GM19395 (cell line): ENCODE results near the gene RERE.
A peak's percentile ranks its signal among the peaks of the same experiment; 100 is the strongest.
"Not testable (repeated sequence)": the region's sequence is repeated elsewhere in the genome, so short reads cannot be mapped to it uniquely, and the experiment has no call there.

Experiments used
- ATAC-seq: cut with Tn5 transposase; IDR thresholded peaks from one replicate; pipeline ENCODE4 v1.9.1; 2021; ENCODE audit warnings: mild to moderate bottlenecking, moderate library complexity; ENCODE audit not compliant: unreplicated experiment

RERE gene

DNA sequence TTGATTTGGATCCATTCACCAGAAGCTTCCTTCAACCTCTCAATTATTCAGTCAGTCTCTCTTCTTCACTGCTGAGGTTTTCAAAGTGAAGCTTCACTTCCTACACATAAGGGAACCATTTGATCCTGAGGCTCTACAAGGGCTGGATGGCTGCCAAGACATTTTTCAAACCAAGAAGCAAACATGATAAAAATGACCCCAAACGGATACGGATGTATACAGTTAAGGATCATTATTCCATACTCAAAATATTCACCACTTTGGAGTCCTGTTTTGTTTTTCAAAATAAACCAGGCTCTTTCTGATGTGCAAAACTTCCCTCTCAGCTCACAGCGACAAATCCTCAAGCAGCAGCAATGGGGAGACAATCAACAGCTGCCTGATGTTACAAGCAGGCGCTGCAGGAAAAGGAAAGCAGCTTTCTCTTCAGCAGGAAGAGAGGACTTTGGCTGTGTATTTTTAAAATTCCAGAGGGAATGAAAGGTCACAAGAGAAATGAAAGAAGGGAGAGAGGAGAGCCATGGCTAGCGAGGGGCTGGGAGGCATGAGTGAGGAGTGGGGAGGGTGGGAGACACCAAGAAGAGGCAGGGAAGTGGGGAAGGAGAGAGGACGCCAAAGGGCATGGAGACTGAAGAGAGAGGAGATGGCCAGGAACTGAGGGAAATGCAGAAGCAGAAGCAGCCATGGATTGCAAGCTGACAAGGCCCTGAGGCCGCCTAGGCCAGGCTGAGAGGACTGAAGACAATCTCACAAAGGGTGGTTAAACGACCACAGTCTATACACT is 354.1 kb downstream of the RERE start:
- no peak for ATAC-seq

DNA sequence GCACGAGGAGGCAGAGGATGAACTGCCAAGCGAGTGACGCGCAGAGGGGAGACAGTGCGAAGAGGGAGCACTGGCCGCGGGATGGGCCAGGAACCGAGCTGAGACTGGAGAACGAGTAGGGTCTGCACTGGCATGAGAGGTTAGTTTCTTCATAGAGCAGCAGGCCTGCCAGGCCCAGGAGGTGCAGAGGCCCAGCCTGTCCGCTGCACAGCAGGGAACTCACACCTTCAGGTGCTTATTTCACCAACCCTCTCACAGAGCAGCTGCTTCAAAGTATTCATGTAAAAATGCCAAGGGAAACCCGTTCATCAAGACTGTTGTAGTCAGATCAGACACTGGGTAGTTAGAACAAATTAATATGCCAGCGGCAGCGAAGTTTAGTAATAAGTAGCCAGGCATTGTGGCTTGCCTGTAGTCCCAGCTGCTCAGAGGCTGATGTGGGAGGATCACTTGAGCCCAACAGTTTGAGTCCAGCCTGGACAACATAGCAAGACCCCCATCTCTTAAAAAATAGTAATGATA is 355.0 kb downstream of the RERE start:
- ATAC-seq, result no peak

DNA sequence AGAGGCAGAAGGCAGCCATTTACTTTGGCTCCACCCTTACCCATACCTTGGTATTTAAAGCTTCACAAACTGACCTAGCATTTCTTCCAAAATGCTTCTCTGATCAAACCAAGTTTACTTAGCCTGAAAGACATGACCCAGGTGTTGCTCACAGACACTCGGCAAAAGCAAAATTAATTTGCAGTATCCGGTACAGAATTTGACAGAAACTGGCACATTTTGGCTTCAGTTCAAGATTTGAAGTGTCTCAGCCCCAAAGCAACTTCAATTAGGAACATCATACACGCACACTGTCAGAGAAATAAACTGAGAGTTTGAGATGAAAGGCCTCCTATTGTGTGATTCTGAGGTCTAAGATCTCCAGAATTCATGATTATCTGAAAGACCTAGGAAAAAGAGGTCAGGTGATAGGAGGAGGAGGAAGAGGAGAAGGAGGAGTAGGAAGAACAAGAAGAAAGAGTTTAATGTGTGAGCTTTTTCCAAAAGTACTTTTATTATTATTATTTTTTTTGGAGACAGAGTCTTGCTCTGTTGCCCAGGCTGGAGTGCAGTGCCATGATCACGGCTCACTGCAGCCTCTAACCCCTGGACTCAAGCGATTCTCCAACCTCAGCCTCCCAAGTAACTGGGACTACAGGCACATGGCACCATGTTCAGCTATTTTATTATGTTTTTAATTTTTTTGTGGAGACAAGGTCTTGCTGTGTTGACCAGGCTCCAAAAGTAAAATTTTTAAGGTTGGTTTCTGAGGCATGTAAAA is 355.9 kb downstream of the RERE start:
- no peak for ATAC-seq

DNA sequence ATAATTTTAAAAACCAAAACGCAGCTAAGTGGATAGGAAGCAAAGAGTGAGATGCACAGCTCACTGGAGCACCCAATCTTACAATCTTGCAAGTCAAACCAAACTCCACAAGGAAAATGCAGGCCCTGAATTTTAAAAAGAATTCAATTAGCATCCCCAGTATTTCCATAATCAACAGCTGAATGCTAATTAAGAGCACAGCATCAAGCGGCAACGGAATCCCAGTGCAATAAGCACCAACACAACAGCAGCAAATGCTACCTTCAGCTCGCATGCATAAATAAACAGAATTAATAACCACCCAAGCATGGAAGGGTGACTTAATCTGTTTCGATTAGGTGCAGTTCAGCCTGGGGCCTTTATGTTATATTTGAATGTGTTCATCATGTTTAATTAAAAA is 356.7 kb downstream of the RERE start:
- ATAC-seq, result no peak

DNA sequence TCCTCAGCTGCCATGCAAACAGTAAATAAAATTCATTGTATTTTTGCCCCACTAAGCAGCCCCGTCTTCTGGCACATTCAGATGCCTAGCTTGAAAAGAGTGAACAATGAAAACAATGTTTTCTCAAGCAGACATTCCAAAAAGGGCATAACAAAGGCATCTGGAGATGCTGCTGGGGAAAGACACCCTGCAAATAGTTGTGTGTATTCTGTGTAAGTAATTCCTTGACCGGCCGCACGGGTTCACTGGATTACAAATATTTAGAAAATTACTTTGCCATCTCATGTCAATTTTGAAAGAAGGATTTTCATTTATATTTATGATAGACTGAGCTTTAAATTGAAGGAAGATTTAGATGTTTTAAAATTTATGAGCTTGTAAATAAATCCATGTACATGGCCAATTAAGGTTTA is 357.3 kb downstream of the RERE start:
- no peak for ATAC-seq

DNA sequence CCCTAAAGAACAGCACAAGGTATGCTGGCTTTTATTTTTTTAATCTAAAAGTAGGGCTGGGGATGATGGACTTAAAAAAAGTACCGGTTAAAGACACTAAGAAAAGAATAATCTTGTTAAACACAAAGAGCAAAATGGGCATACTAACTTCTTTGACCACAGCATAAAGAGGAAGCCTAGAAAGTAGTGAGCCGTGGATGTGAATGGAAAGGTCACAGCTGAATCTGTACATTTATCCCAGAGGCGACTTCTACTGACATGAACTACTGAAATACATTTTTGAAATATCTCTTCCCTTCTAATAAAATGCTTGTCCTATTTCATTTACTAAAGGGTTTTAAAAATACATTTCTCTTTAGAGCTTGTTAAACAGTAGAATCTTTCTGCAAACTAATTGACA is 358.8 kb downstream of the RERE start:
- no peak for ATAC-seq

DNA sequence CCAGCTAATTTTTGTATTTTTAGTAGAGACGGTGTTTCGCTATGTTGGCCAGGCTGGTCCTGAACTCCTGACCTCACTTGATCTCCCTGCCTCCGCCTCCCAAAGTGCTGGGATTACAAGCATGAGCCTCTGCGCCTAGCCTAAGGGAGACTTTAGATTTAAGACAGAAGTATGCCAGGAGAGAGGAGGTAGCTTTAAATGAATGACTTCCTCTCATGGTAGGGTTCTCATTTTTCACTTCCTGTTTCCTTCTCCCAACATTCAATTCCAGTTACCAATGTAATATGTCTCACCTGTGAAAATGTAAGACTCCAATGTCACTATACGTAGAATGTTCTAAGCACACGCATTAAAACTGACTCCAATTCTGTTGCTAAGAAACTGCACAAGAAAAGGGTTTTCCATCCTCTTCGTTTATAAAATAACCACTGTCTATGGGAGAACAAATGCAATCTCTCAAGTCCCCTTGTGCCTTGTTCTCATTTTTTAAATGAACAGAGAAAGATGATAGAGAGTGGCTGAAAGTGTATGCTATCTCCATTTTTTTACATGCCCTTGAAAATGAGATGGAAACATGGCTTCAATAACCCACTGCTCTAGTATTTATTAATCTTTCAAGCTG is 359.6 kb downstream of the RERE start:
- no peak for ATAC-seq

DNA sequence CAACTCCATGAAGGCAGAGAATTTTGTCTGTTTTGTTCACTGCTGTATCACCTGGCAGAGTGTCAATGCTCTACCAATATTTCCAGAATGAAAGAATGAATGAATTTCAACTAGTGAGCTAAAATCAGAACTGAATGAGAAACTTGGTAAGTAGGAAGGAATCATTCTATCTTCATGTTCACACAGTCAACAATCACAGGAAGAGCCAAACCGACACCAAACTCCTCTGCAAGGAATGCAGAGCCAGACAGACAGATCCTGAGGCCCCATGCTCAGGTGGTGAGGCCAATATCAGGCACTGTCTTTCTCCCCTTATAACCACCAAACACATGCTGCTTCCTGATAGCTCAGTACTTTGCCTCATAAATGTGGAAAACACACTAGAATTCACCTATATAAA is 360.4 kb downstream of the RERE start:
- no peak for ATAC-seq

DNA sequence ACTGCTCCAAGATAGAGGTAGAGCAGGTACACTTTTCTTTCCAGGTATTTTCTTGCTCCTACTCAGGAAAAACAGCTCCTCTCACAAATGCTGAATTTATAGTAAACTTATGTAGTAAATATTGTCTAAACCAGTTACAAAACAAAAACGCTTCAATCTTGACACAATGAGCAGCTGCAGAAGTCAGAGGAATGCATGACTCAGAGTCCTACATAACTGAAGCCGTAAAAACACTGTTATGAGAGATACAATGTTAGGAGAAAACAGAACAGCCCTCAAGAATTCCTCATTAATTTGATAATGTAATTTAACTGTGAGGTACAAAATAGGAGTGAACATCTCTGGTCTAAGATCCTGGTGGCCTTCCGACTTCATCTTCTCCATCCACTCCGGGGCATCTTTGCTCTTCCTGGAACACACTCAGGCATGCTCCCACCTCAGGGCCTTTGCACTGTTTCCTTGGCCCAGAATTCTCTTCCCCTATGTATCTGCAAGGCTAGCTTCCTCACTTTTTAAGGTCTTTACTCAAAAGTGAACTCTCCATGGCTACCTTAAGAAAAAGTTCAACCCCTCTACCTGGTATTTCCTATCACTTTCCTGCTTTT is 361.0 kb downstream of the RERE start:
- ATAC-seq, result no peak

DNA sequence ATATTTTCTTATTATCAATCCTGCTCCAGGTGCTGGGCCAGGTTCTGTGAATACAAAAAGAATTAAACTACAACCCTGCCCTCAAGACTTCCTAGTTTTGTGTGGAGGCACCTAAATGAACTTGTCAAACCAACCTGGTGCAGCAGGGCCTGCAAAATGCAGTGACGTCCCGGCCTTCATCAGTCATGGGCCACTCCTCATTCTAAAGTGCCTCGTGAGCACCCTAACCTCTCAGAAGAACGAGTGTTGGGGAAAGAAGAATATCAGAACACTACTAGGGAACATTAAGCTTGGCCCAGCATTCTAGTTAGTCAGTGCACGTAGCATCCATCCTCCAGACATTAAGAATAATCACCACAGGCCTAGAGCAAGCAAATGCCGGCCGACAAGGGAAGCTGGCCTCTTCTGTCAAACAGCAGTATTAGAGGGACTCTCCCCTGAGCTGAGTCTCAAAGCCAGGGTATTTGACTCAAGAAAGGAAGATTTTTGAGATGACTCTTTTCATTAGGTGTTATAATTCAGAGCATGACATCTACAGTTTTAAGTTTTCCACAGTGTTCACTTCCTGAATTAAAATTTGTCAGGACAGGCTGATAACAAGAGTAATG is 361.6 kb downstream of the RERE start:
- no peak for ATAC-seq

DNA sequence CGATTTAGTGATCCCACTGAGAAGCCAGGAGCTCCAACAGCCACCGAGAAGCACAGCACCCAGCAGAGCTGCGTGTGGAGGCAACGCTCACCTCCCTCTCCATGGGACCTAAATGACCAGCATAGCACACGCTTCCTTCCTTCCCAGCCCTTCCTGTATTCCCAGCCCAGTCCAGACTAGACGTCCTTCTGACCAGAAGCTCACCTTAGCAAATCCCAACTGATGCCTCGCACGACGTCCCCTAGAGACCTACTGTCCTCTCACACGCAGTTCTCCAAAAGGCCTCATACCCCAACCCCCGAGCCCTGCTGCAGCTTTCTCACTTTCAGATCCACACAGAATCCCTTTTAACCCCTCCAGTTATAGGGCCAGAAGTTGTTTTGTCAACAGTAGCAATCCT is 367.1 kb downstream of the RERE start:
- ATAC-seq, result no peak

DNA sequence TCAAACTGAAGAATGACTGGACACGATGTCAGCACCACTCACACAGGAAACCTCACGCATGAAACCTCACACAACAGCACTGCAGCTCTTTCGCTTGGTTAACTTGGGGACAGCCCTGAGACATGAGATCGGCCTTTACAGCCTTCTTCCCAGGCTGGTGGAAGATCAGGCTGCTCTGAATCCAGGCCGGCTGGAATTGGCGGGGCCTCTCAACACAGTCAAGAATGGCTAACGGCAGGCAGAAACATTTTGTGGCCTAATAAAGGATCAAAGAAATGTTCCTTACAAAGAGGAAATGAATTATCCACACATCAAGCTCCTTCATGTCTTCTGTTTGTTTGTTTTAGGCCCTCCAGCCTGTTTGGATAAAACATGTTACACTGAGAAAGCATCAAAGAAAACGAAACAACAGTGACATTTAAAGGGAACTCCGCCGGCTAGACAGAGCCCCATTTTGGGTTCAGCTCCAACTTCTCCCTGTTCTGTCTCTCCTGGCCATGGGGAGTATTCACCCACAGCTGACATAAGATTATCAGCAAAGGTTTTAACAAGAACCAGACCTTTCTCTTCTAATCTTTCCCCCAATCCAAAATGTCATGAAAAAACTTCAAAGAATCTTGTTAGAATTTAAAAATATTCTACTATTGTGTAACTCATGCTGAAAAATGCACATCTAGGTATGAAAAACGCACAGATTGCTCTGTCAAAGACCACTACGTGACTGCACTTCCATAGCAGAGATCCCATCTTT is 368.4 kb downstream of the RERE start:
- ATAC-seq, result no peak

DNA sequence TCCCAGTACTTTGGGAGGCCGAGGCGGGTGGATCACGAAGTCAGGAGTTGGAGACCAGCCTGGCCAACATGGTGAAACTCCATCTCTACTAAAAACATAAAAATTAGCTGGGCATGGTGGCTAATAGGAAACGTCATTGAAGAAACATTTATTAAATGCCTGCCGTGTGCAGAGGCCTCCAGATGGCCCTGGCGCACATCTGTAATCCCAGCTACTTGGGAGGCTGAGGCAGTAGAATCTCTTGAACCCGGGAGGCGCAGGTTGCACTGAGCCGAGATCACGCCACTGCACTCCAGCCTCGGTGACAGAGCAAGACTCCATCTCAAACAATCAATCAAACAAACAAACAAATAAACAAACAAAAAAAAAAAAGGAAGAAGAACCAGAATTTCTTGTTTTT is 368.9 kb downstream of the RERE start:
- ATAC-seq, result not testable (repeated sequence)

DNA sequence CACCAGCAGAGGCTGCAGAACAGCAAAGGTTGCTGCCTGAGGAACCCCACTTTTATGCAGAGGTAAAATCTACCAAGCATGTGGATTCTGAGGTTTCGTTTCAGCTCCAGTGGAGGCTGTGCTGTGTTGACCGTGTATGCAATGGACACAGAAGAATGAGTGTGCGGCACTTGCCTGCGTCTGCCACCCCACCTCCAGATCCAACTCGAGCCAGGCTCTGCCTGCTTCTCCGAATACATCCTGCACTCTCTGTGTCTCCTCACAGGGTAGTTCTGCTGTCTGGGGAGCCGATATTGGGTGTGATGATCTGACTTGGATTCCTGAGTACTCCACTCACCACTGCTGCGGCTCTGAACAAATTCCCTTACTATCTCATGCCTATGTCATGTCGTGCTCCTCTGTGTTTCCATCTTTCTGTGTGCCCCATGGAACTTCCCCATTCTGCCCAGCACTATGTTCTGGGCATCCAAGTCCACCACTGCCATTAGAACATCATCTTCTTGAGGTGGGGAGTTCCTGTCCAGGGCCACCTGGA is 369.8 kb downstream of the RERE start:
- no peak for ATAC-seq

DNA sequence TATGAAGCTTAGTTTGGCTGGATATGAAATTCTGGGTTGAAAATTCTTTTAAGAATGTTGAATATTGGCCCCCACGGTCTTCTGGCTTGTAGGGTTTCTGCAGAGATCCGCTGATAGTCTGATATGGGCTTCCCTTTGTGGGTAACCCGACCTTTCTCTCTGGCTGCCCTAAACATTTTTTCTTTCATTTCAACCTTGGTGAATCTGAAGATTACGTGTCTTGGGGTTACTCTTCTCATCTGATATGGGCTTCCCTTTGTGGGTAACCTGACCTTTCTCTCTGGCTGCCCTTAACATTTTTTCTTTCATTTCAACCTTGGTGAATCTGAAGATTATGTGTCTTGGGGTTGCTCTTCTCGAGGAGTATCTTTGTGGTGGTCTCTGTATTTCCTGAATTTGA is 371.3 kb downstream of the RERE start:
- not testable (repeated sequence) for ATAC-seq

DNA sequence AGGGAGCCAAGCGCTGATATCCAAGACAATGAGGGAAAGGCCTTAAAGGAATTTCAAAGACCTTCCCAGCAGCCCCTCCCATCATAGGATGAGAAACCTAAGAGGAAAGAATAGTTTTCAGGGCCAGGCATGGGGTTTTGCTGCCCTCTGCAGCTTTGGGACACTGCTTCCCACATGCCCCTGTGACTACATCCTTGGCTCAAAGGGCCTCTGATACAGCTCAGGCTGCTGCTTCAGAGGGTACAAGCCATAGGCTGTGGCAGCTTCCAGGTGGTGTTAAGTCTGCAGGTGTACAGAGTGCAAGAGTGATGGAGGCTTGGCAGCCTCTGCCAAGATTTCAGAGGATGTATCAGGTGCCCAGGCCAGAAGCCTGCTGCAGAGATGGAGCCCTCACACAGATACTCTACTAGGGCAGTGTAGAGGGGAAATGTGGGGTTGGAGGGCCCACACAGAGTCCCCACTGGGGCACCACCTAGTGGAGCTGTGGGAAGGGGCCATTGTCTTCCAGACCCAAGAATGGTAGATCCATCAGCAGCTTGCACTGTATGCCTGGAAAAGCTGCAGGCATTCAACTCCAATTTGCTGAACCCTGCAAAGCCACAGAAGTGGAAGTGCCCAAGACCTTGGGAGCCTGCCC is 373.8 kb downstream of the RERE start:
- no peak for ATAC-seq

DNA sequence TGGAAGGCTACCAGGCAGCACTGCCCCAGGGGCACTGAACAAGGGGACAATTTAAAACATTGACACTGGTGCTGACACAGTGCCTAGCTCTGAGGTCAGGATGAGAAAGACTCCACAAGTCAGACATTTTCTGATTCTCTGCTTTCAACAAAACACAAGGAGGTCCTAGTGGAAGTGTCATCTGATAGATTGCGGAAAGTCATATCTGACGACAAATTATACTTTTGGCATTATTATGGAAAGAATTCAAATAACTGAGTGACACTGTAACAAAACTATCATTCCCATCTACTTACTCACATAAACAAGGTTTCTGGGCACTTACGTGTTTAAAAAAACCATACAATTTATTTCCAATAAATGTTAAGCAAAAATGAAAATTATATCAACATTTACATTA is 376.0 kb downstream of the RERE start:
- no peak for ATAC-seq

DNA sequence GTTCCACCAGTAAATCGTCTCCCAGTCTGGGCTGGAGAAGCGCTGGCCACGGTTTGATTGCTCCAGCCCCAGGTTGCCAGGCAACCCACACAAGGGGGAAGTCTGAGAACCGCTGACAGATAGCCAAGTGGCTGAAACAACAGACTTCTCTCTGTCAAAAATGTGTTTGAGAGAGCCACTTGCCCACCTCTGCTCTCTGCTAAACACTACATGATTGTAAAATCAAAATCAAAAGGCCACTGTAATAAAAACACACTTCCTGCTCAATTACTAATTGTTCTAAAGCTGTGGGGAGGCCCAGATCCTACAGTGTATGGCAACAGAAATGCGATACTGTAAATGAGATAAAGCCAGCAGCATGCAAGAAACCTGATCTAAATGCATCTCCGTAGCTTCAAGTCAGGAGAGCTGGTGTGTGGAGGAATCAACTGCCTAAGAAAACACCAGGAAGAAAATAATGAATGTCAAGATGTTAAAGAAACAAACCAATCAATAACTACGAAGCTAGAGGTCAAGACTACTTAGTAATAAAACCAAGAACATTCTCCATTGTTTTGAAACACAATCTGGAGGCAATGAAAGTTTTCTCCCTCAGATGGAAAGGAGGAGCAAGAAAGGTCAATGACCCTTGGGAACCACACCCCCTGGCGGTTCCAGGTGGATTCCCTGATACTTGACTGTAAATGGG is 378.3 kb downstream of the RERE start:
- peak; percentile 70 for ATAC-seq

DNA sequence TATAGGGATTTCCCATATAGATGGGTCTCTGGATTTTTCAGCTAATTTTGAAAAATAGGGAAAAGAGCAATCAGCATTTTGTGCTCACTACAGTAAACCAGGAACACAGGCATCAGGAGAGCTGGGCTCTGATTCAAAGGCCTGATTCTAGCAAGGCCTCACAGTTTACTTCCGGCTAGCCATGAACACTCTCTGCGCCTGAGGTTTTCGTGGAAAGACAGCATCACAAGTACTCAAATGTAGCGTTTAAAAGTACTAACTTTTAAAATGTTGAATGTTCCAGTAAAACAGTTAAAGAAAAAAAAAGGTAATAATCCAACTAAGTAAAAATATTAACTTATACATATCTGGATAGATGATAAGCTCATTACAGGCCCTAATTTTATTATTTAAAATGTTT is 379.0 kb downstream of the RERE start:
- ATAC-seq, result no peak
